ENCODE data around the gene BIN1. TPM values are rescaled to one million over a fixed set of nuclear protein-coding genes. Genes with fewer than 3 reads are reported as not detected.

The BIN1 gene
- total RNA-seq, 1 donor from 2014 or later: 33.4 TPM

DNA sequence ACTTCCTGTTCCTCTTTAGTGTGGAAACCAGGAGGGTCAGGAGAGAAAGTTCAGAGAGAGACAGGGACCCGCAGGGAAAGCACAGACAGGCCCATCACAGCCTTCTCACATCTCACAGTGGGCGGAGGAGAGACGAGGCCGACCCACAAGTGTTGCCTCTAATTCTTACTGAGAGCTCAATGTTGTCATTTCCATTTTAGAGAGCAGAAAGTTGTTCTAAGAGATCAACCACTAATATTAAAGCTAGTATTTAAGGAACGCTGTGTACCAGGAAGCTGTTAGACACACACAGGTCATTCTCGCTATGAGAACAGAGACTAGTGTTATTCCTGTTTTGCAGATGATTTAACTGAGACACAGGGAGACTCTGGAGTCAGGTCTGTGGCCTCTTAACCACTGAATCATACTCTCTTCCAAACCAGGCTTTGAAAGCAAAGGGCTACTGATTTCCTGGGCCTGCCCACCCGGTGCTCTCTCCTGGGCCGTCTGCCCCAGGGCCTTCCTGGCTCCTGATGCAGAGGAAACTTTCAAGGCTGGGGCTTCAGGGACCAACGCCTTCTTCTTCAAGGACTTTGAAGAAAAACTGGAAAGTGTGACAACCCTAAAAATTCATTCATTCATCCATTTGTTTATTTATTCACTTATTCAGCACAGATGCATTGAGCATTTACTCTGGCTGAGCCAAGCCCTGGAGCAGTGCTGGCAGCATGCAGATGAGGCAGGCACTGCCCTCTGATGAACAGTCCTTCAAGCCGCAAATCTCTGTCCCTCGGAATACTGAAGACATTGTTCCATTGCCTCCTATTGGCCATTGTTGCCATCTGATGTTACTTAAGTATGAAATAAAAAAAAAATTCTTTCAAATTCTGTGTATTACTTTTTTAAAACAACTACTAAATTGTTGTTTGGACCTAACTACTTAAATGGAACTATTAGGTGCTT is 37.2 kb upstream of the BIN1 start:
- Histone ChIP-seq H3K9me3 (no peaks in the 10 kb centered on the region), H3K27me3 (no peaks in the 10 kb centered on the region), H3K4me1 (no peaks in the 10 kb centered on the region), H3K27ac (no peak overlapping the region), H3K4me3 (no peak overlapping the region), H3K36me3 (no peaks in the 10 kb centered on the region)
- no peak for TF ChIP-seq CTCF (IDR thresholded peaks at IDR 0.05)
- intact Hi-C loops (cut with DNase I): no loop called here
- peak; percentile 43 for ATAC-seq
- no peak for DNase-seq

DNA sequence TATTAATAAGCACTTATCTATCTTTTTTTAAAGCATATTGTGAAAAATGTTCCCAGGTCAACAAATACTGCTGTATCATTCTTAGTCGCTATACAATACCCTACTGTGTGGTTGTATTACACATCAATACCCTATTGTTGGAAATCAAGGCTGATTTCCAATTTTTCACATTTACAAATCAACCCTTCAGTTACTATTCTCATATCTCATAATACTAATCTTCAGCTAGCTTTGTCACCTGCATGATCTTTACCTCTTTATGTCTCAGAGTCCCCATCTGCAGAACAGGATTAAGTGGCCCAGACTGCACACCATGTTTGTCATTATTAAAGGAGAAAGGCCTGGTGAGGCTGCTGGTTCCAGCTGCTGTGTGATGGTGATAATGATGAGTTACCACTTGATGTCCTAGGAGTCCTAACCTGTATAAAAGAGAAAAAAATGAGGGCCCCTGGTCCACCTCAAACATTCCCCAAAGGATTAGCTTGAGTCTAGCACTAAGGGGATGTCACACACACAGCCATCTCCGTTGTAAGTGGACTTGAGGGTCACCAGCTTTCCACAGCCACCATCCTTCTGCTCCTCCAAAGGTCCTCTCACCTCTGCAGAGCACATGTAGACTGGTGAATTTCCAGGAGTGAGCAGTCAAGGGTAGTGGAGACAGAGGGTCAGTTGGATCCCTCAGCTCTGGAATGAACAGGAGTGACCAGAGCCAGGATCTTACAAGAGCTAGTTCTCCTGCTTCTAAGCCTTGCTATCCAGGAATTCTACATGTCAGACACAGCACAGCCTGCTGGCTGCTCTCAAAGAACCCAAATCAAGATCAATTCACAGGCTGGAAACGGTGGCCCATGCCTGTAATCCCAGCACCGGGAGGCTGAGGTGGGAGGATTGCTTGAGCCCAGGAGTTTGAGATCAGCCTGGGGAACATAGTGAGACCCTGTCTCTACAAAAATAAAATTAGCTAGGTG is 36.0 kb upstream of the BIN1 start:
- no peak for TF ChIP-seq CTCF (IDR thresholded peaks at IDR 0.05)
- H3K4me3 ChIP-seq: no peak overlapping the region
- H3K27ac ChIP-seq: no peak overlapping the region
- no peaks in the 10 kb centered on the region for H3K9me3 ChIP-seq
- ATAC-seq (no peak), DNase-seq (no peak)
- no peaks in the 10 kb centered on the region for H3K36me3 ChIP-seq
- no peaks in the 10 kb centered on the region for H3K27me3 ChIP-seq
- intact Hi-C loops (cut with DNase I): no loop called here
- no peaks in the 10 kb centered on the region for H3K4me1 ChIP-seq

GRCh38 chr2:127140538-127140937 is 33.6 kb upstream of the BIN1 start:
- Histone ChIP-seq H3K36me3 (no peaks in the 10 kb centered on the region), H3K4me1 (no peaks in the 10 kb centered on the region), H3K27ac (no peak overlapping the region), H3K27me3 (no peaks in the 10 kb centered on the region), H3K4me3 (no peak overlapping the region), H3K9me3 (no peaks in the 10 kb centered on the region)
- TF ChIP-seq CTCF (IDR thresholded peaks at IDR 0.05): no peak
- DNase-seq (no peak), ATAC-seq (no peak)
- intact Hi-C loops (cut with DNase I): no loop called here

DNA sequence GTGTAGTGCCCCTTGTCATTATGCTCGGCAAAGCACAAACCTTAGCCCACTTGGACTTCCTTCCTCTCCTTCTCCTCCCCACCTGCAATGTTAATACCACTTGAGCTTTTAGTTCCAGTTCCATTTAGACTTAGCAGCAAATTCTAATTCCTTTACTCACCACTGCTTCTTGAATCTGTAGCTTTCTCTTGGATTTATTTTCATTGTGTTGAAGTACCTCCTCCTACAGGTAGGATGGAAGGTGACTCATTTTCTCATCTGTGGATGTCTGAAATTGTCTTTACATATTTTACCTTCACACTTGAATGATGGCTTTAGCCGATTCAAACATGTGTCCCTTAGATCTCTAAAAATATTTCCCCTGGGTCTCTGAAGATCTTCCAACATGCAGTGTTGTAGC is 32.8 kb upstream of the BIN1 start:
- no peaks in the 10 kb centered on the region for H3K9me3 ChIP-seq
- no peak overlapping the region for H3K27ac ChIP-seq
- H3K4me1 ChIP-seq: no peaks in the 10 kb centered on the region
- no peak for ATAC-seq
- intact Hi-C loops (cut with DNase I): no loop called here
- H3K27me3 ChIP-seq: no peaks in the 10 kb centered on the region
- H3K4me3 ChIP-seq: no peak overlapping the region
- DNase-seq: no peak
- H3K36me3 ChIP-seq: no peaks in the 10 kb centered on the region
- TF ChIP-seq CTCF (IDR thresholded peaks at IDR 0.05): no peak

- DNase-seq (no peak), ATAC-seq (no peak)
- no peak overlapping the region for H3K27ac ChIP-seq
- TF ChIP-seq CTCF (IDR thresholded peaks at IDR 0.05): no peak
- H3K4me1 ChIP-seq: no peaks in the 10 kb centered on the region
- intact Hi-C loops (cut with DNase I): no loop called here
- H3K4me3 ChIP-seq: no peak overlapping the region
- no peaks in the 10 kb centered on the region for H3K36me3 ChIP-seq
- no peaks in the 10 kb centered on the region for H3K27me3 ChIP-seq
- no peaks in the 10 kb centered on the region for H3K9me3 ChIP-seq
These were observed 31.3 kb upstream of the BIN1 start for GRCh38 chr2:127138281-127138680.
